GM15510 (cell line): ENCODE data around the gene WDR75.

Experiments used
- POLR2A ChIP-seq: IDR thresholded peaks from 3 replicates; pipeline ENCODE4 v1.6.1; 2011; ENCODE audit warnings: borderline replicate concordance; ENCODE audit not compliant: insufficient read length; ENCODE audit errors: extremely low read depth

WDR75 gene

DNA sequence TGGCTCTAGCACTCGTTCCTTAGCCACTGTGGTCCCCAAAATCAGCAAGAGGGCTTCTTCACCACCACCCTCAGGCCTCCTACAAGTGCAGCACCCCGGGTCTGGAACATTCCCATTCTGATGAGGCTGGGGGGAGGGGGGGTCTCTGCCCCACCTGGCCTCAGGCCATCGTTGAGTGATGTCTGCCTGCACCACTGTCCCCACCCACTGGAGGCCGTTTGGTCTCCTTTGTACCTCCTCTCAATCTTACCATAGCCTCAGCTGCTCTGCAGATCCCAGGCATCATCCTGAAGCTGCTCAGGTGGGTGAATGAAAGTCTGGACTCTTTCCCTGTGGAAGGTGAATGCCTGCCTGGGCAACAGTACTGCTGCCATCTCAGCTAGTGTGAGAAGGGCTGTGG, 42.3 kb downstream of the WDR75 start:
- no peak for TF ChIP-seq POLR2A

DNA sequence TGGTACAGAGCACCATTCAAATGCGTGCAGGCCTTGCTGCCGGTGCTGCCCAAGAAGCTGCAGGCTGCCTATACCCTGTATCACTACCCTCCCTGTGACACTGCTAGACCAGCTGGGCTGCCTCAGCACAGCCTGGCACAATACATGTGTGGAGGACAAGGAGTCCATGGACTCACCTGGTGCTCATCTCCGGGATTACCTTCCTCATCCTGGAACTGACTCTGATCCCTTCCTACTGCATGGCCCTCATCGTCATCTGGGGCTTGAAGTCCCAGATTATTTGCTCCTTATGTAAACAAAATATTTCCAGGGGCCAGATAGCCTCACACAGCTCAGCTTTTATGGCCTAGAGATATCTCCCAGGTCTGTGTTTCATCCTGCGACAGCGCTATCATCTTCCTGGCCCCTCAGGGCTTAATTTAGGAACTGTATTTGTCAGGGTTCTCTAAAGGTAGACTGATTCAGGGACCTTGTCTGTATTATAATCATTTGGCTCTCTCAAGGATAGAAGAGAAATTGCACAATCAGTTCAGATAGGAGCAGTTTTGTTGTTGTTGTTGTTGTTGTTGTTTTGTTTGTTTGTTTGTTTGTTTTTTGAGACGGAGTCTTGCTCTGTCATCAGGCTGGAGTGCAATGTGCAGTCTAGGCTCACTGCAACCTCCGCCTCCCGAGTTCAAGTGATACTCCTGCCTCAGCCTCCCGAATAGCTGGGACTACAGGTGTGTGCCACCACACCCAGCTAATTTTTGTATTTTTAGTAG, 42.9 kb downstream of the WDR75 start:
- TF ChIP-seq POLR2A: no peak

DNA sequence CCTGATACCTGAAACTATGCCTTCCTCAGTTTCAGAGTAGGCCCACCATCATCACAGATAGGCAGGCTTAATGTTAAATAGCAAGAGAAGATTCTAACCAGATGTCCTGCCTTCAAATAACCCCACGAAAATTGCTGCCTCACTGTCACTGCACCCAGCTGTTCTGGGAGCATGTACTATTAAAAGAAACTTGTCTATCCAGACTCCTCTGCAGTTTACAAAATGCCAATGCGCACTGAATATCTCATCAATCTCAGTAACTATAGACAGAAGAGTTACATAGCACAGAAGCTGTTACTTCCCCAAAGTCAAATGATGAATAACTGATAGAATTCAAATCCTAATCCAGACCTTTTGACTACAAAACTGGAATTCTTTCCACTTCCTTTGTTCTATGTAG, 43.9 kb downstream of the WDR75 start:
- no peak for TF ChIP-seq POLR2A

DNA sequence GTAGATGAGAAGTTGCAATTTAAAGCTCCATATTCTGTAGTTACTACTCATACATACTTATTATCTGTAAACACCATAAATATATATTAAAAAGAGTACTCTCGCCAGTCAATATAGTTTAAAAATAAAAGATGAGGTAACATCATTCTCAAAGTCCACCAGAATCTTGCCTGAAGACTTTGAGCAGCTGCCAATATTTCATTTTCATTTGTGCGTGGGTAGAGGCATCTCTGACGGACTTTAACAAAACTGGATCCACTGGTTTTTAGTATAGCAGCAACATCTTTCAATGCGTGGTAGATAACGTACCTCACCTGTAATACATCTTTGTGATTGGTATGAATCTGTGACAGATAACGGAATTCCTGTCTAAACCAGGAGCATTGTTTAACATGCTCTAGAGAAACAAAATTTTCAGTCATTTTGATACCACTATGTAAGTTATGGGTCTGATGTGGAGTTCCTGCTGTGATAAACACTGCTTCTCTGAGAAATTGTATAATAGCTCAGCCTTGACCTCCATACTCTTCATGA, 45.0 kb downstream of the WDR75 start:
- no peak for TF ChIP-seq POLR2A

DNA sequence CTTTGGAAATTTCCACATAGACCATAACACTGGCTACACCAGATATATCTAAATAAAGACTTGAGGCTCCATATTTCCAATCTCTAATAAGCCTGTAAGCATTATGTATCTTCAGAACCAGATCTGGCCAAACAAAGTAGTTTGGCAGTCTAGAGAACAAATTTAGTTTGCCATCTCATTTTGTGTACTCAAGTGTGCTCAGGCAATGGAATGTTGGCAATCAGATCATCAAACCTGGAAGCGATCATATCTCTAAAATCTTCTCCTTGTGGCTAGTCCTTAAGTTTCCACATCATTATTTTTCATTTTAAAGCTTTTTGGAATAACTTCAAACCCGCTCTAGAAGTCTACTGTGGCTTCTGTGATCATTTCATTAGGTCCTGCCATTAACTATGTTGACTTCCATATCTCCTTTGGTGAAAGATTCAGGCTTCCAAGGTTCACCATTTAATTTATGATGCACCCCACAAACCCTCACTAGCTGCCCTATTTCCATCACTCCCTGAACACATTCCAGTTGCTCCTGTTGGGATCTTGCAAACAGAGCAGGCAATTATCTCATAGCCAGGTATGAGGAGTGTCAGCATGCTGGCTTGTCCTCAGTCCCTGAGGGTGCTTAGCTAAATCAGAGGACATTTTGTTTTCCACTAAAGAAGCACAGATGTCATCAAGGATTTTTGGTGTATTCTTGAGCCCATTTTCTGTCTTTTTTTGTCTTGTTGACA, 46.2 kb downstream of the WDR75 start:
- TF ChIP-seq POLR2A: no peak

DNA sequence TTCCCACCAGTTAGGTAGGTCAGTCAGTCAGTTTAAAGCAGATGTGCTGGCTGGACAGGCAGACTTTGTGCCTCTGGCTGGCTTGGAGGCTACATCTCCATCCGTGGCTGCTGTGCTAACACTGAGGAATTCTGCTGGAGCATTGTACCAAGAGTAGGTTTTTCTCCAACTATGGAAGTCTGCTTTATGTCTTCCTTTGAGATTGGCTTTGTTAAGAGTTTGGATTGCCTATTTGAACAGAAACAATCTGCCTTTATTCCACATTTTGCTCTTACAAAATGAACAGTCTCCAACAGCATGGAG, 46.7 kb downstream of the WDR75 start:
- no peak for TF ChIP-seq POLR2A

DNA sequence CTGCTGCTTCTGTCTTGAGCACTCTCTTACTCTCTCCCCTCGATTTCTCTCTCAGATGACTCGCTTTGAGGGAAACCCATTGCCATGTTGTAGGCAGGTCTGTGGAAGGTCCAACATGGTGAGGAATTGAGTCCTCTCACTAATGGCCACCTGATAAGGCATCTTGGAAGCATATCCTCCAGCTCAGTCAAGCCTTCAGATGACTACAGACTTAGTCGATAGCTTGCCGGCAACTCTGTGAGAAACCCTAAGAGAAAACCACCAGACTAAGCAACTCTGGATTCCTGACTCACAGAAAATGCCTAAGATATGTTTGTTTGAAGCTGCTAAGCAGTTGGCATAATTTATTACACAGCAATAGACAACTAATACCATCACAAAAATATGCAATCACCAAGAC, 51.2 kb downstream of the WDR75 start:
- TF ChIP-seq POLR2A: no peak

DNA sequence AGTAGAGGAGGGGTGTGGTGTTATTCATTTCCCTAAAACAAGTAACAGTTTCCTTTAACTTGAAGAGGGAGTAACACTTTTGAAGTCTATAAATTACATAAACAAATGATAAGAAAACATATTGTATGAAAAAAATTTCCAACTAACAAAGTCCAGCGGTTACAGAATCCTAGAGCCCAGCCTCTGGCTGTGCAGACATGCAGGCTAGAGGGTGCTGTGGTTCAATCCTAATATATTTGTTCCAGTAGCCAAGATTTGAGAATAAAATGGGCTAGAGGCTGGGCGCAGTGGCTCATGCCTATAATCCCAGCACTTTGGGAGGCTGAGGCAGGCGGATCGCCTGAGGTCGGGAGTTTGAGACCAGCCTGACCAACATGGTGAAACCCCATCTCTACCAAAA, 56.9 kb downstream of the WDR75 start:
- no peak for TF ChIP-seq POLR2A

DNA sequence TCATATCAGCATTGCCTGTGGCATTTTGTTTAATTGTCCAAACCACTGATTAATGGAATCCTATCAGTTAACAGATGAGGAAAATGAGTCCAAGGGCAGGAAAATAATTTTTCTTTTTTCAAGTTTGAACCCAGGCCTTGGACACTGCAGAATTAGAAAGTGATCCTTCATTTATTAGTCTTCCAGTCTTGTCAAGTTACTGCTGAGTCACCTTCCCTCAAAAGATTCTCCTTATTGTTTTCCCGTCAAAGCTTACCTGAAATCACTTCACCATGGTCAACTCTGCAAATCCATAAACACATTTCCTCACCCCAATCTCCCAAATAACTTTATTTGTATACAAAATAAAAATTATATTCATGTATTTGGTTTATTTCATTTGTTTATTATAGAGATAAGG, 57.9 kb downstream of the WDR75 start:
- TF ChIP-seq POLR2A: no peak

DNA sequence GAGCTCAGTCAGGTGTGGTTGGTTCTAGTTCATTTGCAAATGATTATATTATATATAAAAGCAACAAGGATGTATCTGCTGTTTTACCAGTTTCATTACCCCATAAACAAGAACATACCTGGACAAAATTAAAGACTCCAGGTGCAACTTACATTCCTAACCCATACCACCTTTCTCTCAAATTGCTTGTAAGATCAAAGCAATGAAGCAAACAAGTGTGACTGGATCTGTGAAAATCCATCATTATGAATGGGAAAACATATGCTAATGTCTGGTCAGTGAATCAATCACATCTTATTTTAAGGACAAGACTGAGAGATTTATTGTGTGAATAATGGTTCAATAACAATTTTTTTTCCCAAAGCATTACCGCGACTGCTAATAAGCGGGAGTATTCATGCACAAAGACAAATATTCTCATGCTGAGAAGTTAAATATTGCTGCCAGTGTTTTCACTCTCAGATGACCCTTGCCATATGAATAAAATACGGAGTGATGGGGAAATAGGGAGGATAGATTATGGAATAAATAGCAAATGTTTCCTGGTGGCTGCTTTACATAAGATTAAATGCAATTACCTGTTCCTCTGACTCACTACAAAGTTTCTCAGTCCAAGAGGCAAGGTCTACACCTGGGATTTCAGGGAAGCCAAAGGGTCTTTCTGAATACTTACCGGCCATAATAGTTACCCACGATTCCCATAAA, 59.3 kb downstream of the WDR75 start:
- TF ChIP-seq POLR2A: no peak

DNA sequence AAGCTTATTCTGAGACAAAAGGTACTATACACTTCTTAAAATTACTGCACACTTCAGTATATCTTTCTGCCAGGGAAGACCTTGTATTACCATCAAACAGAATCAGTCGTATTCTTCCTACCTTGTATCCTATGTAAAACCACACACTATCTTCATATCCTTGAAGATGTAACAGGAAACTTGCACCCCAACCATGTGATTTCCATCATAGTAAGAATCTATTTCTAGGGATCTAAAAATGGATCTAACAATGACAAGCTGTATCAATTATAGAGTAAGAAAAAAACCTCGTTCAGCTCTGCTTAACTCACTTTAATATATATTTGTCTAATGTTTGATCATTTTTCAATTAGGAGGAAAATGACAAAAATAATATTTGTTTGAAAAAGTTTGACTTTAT, 60.2 kb downstream of the WDR75 start:
- TF ChIP-seq POLR2A: no peak

DNA sequence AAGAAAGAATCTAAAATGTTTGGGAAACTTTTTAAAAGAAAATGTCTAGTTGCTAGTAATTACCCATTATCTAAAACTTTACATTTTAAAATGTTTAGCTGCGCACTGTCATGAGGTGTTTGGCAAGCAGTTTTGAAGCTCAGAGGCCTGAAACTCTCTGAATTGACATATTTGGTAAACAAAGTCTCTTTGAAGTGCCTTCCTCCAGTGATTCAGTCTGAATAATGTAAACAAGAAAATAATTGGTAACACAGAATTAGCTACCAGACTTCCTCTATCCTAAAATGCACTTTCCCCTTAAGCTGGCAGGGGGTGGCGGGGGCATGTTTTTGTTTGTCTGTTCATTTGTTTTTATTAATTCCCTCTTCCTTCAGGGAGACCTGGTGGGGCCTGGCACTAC, 61.4 kb downstream of the WDR75 start:
- TF ChIP-seq POLR2A: no peak

DNA sequence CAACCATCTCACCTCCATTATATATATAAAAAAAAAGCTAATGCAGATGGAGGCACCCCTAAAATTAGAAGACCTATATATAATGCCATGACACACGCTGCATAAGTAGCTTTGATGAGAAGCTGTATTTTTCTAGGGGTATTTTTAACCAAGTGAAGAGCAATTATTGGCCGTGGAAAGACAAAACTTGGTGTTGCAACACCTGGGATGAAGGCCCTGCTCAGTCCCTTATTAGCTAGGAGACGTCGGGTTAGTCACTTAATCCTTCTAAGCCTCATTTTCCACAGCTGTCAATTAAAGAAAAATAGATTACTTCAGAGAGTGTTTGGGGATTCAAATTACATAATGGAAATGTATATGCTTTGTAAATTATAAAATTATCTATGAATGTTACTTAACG, 63.0 kb downstream of the WDR75 start:
- no peak for TF ChIP-seq POLR2A

DNA sequence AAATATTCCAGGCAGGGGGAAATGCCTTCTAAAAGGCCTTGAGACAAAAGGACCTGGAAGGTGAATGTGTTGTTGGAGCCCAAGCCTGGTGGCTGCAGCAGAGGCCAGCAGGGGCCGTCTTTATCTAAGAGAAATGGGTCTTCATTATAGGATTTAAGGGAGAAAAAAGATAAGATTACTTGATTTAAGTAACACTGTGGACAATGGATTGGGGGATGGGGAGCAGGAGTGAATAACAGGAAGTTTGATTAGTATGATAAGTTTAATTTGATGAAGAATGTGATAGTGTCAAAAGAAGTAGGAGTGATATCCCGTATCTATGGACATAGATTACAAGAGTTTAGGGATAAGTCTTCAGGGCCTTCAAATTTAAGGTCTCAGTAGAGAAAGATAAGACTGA, 64.2 kb downstream of the WDR75 start:
- TF ChIP-seq POLR2A: no peak

DNA sequence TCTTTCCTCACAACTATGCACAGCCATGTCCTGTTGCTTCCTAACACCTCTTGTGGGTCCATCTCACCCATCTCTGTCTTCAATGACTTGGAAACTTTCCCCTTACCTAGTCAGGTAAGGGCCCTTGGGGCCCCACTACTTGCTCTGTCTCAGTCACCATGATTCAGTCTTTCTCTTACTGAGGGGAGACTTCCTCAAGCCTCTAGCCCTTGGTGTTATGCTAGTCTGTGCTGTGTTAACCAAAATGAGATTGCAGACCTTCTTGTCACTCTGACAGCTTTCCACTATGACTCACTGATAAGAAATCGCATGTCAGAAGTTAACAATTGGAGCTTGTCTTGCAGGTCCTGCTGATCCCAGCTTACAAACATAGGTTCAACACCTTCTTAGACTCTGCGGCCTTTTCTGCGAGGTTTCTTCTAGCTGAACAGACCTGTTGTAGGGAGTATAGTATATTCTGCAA, 65.3 kb downstream of the WDR75 start:
- TF ChIP-seq POLR2A: no peak
